NCI-H1092 (cell line): ENCODE measurements around the gene LRRC8D.

Experiments used
- DNase-seq: peaks from one replicate; lab custom pipeline; 2025; lab: John Stamatoyannopoulos, UW

The LRRC8D gene

GRCh38 chr1:89870998-89871397 lies 50.2 kb downstream of the LRRC8D start:
- no peak for DNase-seq

- DNase-seq = no peak
Measured at GRCh38 chr1:89871768-89872473, 51.1 kb downstream of the LRRC8D start.

- DNase-seq = no peak
Measured at GRCh38 chr1:89872567-89872966, 51.7 kb downstream of the LRRC8D start.

- no peak for DNase-seq
Measured at GRCh38 chr1:89873288-89873687, 52.5 kb downstream of the LRRC8D start.

GRCh38 chr1:89873770-89874169 lies 52.9 kb downstream of the LRRC8D start:
- DNase-seq = no peak

GRCh38 chr1:89876463-89876862 lies 55.6 kb downstream of the LRRC8D start:
- DNase-seq = no peak

GRCh38 chr1:89877756-89878155 lies 56.9 kb downstream of the LRRC8D start:
- DNase-seq = no peak

GRCh38 chr1:89878256-89878655 lies 57.4 kb downstream of the LRRC8D start:
- no peak for DNase-seq

GRCh38 chr1:89880679-89881078 lies 59.8 kb downstream of the LRRC8D start:
- no peak for DNase-seq

- no peak for DNase-seq
Measured at GRCh38 chr1:89881415-89882058, 60.7 kb downstream of the LRRC8D start.

- DNase-seq = no peak
Measured at GRCh38 chr1:89882348-89883029, 61.7 kb downstream of the LRRC8D start.

- no peak for DNase-seq
Measured at GRCh38 chr1:89883030-89883379, 62.2 kb downstream of the LRRC8D start.

GRCh38 chr1:89884718-89885596 lies 64.1 kb downstream of the LRRC8D start:
- no peak for DNase-seq

- no peak for DNase-seq
Measured at GRCh38 chr1:89887270-89887669, 66.4 kb downstream of the LRRC8D start.

- no peak for DNase-seq
Measured at GRCh38 chr1:89887713-89888112, 66.9 kb downstream of the LRRC8D start.

- no peak for DNase-seq
Measured at GRCh38 chr1:89888480-89889322, 67.9 kb downstream of the LRRC8D start.

GRCh38 chr1:89889323-89889615 lies 68.4 kb downstream of the LRRC8D start:
- DNase-seq = no peak

- no peak for DNase-seq
Measured at GRCh38 chr1:89890085-89890752, 69.4 kb downstream of the LRRC8D start.

- no peak for DNase-seq
Measured at GRCh38 chr1:89892816-89893215, 72.0 kb downstream of the LRRC8D start.

- no peak for DNase-seq
Measured at GRCh38 chr1:89894210-89895201, 73.7 kb downstream of the LRRC8D start.
